MG63 (cell line): Measurements from ENCODE around the gene SLC5A7. TPM values are rescaled to one million over a fixed set of nuclear protein-coding genes. Genes with fewer than 3 reads are reported as not detected.

Experiments
- DNase-seq: peaks from one replicate; pipeline ENCODE4 v3.0.0-alpha.2; 2020
- H3K27me3 ChIP-seq: fragments of 250-450 bp; sonication (Bioruptor Pico); 2 replicates; pipeline ENCODE4 v1.5.1; 2020; ENCODE audit warnings: mild to moderate bottlenecking, moderate library complexity
- H3K36me3 ChIP-seq: fragments of 250-450 bp; sonication (Bioruptor Pico); 2 replicates; pipeline ENCODE4 v1.5.1; 2020; ENCODE audit warnings: mild to moderate bottlenecking, moderate library complexity
- H3K4me3 ChIP-seq: fragments of 250-450 bp; sonication (Bioruptor Pico); 2 replicates; pipeline ENCODE4 v1.5.1; 2020; ENCODE audit warnings: mild to moderate bottlenecking, moderate library complexity
- H3K9me3 ChIP-seq: fragments of 250-450 bp; sonication (Bioruptor Pico); 2 replicates; pipeline ENCODE4 v1.5.1; 2020; ENCODE audit warnings: mild to moderate bottlenecking, moderate library complexity
- total RNA-seq: library from RNA; depleted of rRNA; stranded (reverse); fragments of >200 nt; shearing (Covaris generic); gene quantifications from 2 replicates; pipeline ENCODE4 v1.2.3, GENCODE V29; 2014; ENCODE audit warnings: low replicate concordance; rRNA removed

SLC5A7 gene
- total RNA-seq = not detected in 2 replicates

- H3K27me3 ChIP-seq = peaks cover 15% of the 10 kb centered on the region
- no peaks in the 10 kb centered on the region for H3K36me3 ChIP-seq
- no peaks in the 10 kb centered on the region for H3K9me3 ChIP-seq
- DNase-seq = no peak
- H3K4me3 ChIP-seq = no peak within 1 kb of the TSS
These were observed at the start of gene SLC5A7 for GRCh38 chr2:107986278-107987217. Gene SLC5A7 (plus strand): TSS chr2:107986524. CDS start chr2:107988156, 1,632 bp downstream.

DNA sequence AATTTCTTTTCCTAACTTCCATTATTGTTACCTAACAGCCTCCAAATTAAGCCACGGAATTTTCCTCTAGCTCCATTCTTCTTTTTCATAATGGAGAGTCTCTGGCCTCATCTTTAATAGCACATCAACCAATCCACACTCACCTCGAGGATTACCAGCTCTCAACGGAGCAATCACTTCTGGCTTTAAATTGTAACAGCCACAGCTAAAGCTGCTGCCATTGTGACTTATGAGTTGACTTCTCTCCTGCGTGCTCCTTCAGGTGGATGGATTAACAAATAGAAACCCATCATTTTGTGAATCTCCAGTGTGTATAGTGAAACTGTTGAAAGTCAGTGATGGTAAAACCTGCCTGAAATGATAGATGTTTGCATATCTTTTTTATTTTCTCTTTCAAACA is 24.9 kb upstream of the SLC5A7 start:
- no peaks in the 10 kb centered on the region for H3K36me3 ChIP-seq
- H3K4me3 ChIP-seq = no peak overlapping the region
- no peaks in the 10 kb centered on the region for H3K9me3 ChIP-seq
- no peaks in the 10 kb centered on the region for H3K27me3 ChIP-seq
- no peak for DNase-seq

DNA sequence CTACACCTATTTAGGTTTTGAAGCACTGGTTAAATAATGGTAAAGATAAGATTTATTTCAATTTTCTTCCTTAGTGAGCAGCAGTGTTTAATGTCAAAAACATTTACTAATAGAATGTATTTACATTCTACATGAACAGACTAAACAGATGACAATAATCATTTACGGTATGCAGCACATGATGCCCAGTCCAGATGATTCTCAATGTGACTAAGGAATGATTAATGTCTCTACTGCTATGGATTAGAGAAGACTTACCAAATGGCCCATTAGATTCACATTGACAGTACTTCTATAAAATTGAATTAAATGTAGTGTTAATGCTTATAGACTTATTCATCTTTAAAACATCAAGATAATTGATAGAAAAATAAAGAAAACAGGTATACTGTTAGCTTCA is 22.1 kb upstream of the SLC5A7 start:
- Histone ChIP-seq H3K36me3 (no peaks in the 10 kb centered on the region), H3K9me3 (peaks cover 2% of the 10 kb centered on the region; the same call in 1 of the 2 replicates), H3K27me3 (no peaks in the 10 kb centered on the region), H3K4me3 (no peak overlapping the region)
- no peak for DNase-seq

GRCh38 chr2:107984707-107985106 is 1.6 kb upstream of the SLC5A7 start:
- H3K9me3 ChIP-seq = no peaks in the 10 kb centered on the region
- no peak overlapping the region for H3K4me3 ChIP-seq
- peaks cover 15% of the 10 kb centered on the region for H3K27me3 ChIP-seq
- DNase-seq = no peak
- H3K36me3 ChIP-seq = no peaks in the 10 kb centered on the region

DNA sequence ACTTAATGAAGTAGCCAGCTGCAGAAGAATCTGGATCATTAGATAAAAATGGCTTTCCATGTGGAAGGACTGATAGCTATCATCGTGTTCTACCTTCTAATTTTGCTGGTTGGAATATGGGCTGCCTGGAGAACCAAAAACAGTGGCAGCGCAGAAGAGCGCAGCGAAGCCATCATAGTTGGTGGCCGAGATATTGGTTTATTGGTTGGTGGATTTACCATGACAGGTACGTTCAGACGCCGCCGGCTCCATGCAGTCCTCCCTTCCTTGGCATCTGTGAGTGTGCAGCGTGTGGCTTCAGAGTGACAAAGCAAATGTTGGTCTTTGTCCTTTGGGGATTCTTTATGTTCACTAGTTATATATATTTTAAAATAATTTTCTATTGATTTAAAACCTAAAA is 1.8 kb downstream of the SLC5A7 start:
- H3K9me3 ChIP-seq = no peaks in the 10 kb centered on the region
- no peak for DNase-seq
- no peaks in the 10 kb centered on the region for H3K36me3 ChIP-seq
- peaks cover 15% of the 10 kb centered on the region for H3K27me3 ChIP-seq
- no peak overlapping the region for H3K4me3 ChIP-seq

DNA sequence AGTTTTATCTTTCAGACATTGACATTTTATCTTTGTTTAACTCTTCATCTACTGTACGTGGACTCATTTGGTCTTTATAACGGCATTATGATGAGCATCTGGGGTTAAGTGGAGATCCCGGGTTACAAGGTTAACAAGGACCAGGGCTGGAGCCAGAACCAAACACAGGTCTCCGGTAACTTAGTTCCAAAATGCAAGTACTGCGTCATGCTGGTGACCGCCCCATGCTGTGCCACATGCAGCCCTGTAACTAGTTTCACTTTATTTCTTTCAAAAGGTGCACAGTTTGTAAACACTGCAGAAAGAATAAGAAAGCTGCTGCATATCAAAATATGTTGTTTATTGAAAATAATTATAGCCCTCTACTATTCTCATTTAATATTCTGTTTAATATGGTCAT is 3.1 kb downstream of the SLC5A7 start:
- H3K27me3 ChIP-seq = peaks cover 15% of the 10 kb centered on the region
- no peaks in the 10 kb centered on the region for H3K9me3 ChIP-seq
- DNase-seq = no peak
- H3K36me3 ChIP-seq = no peaks in the 10 kb centered on the region
- H3K4me3 ChIP-seq = no peak overlapping the region

DNA sequence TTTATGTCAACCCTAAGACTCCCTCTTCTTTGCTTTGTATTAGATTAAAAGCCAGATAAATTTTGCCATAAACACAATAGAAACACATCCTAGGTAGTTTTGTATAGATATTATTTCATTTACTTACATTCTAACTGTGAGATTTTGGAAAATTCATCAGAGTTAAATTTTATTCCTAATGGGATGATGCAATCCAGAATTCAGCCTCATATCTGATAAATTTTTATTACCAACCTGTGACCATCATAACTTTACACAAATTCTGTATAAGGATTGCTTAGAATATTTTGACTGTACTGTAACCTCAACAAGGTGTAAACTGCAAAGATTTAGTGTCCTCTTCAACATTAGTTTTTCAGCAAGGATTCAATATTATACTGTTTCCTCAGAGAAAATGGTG is 4.4 kb downstream of the SLC5A7 start:
- no peaks in the 10 kb centered on the region for H3K9me3 ChIP-seq
- no peak for DNase-seq
- H3K27me3 ChIP-seq = peaks cover 15% of the 10 kb centered on the region
- no peak overlapping the region for H3K4me3 ChIP-seq
- H3K36me3 ChIP-seq = no peaks in the 10 kb centered on the region

GRCh38 chr2:107992069-107992468 is 5.7 kb downstream of the SLC5A7 start:
- Histone ChIP-seq H3K36me3 (no peaks in the 10 kb centered on the region), H3K4me3 (no peak overlapping the region), H3K27me3 (peaks cover 9% of the 10 kb centered on the region), H3K9me3 (no peaks in the 10 kb centered on the region)
- no peak for DNase-seq

- no peaks in the 10 kb centered on the region for H3K27me3 ChIP-seq
- no peak for DNase-seq
- H3K4me3 ChIP-seq = no peak overlapping the region
- no peaks in the 10 kb centered on the region for H3K9me3 ChIP-seq
- no peaks in the 10 kb centered on the region for H3K36me3 ChIP-seq
These were observed 12.8 kb downstream of the SLC5A7 start for GRCh38 chr2:107999158-107999557.

- Histone ChIP-seq H3K9me3 (no peaks in the 10 kb centered on the region), H3K36me3 (no peaks in the 10 kb centered on the region), H3K27me3 (no peaks in the 10 kb centered on the region; the same call in 1 of the 2 replicates), H3K4me3 (no peak overlapping the region)
- no peak for DNase-seq
These were observed 24.7 kb downstream of the SLC5A7 start for GRCh38 chr2:108010912-108011591.

DNA sequence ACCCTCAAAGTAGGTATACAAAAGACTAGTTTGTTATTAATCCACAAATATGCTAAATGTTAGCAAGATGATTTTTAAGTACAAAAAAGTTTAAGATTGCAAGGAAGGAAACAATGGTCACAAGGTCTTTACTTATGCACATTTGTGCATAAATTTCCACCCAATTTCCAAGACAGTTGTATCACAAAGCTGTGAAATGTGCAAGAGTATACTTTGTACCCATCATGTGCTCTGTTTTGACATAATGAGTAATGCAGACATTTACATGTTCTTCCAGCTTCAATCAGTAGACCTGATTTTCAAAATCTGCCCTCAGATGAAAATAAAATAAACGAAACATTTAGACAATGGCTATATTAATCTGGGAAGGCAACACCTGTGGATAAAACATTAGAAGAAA is 27.0 kb downstream of the SLC5A7 start:
- Histone ChIP-seq H3K36me3 (no peaks in the 10 kb centered on the region), H3K27me3 (no peaks in the 10 kb centered on the region; the same call in 1 of the 2 replicates), H3K4me3 (no peak overlapping the region), H3K9me3 (no peaks in the 10 kb centered on the region)
- DNase-seq = no peak

- H3K36me3 ChIP-seq = no peaks in the 10 kb centered on the region
- DNase-seq = no peak
- no peaks in the 10 kb centered on the region for H3K9me3 ChIP-seq
- no peak overlapping the region for H3K4me3 ChIP-seq
- no peaks in the 10 kb centered on the region for H3K27me3 ChIP-seq
These were observed 36.3 kb downstream of the SLC5A7 start for GRCh38 chr2:108022628-108023027.

GRCh38 chr2:108023776-108024175 is 37.5 kb downstream of the SLC5A7 start:
- H3K27me3 ChIP-seq = no peaks in the 10 kb centered on the region
- H3K9me3 ChIP-seq = no peaks in the 10 kb centered on the region
- no peak overlapping the region for H3K4me3 ChIP-seq
- no peak for DNase-seq
- no peaks in the 10 kb centered on the region for H3K36me3 ChIP-seq

DNA sequence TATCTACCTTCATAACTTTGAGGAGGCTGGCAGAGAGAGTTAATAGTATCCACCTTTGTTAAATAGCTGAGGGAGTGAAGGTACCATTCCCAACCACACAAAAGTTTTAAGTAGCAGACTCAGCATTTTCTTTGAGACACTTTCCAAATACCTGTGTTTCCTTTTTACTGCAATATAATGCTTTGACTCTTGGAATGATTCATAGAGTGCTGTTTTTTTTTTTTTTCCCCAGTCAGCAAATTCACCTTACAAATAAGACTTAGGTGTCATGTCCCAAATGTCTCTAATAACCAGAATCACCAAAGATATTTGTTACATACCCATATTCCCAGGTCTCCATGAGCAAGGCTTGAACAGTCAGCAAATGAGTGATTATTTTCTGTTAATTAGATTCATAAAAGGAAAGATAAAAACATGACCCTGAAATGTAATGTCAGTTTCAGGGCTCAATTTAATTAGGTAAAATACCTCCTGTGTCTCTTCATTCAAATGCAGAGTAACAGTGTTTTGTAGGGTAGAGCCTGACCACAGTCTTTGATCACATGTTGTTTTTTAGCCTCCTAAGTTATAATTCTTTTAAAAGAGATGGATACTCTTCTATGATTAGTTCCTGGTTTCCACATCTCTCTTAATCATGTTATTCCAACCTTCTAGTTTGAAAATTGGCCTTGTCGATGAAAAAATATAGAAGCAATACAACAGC is 39.9 kb downstream of the SLC5A7 start:
- no peaks in the 10 kb centered on the region for H3K9me3 ChIP-seq
- no peaks in the 10 kb centered on the region for H3K36me3 ChIP-seq

GRCh38 chr2:108029496-108029895 is 43.2 kb downstream of the SLC5A7 start:
- DNase-seq = no peak
- Histone ChIP-seq H3K36me3 (no peaks in the 10 kb centered on the region), H3K9me3 (no peaks in the 10 kb centered on the region), H3K4me3 (no peak overlapping the region), H3K27me3 (no peaks in the 10 kb centered on the region)

More for the DNA sequence above, 39.9 kb downstream of the SLC5A7 start:
- H3K4me3 ChIP-seq = no peak overlapping the region
- no peak for DNase-seq
- no peaks in the 10 kb centered on the region for H3K27me3 ChIP-seq

GRCh38 chr2:108029912-108030311 is 43.6 kb downstream of the SLC5A7 start:
- DNase-seq = no peak
- H3K27me3 ChIP-seq = no peaks in the 10 kb centered on the region
- H3K36me3 ChIP-seq = no peaks in the 10 kb centered on the region
- no peak overlapping the region for H3K4me3 ChIP-seq
- no peaks in the 10 kb centered on the region for H3K9me3 ChIP-seq

DNA sequence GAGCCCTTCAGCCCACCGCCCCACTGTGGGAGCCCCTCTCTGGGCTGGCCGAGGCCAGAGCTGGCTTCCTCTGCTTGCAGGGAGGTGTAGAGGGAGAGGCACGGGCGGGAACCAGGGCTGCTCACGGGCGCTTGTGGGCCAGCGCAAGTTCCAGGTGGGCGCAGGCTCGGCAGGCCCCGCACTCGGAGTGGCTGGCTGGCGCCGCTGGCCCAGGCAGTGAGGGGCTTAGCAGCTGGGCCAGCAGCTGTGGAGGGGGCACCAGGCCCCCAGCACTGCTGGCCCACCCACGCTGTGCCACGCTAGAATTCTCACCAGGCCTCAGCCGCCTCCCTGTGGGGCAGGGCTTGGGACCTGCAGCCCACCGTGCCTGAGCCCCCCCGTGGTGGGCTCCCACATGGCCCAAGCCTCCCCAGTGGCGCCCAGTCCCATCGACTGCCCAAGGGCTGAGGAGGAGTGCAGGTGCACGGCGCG is 45.2 kb downstream of the SLC5A7 start:
- no peaks in the 10 kb centered on the region for H3K27me3 ChIP-seq
- no peaks in the 10 kb centered on the region for H3K36me3 ChIP-seq
- no peaks in the 10 kb centered on the region for H3K9me3 ChIP-seq
- H3K4me3 ChIP-seq = no peak overlapping the region
- no peak for DNase-seq
